Measurements from ENCODE around the gene PLCD3.

Gene PLCD3

GRCh38 chr17:45101883-45102811 lies 30.2 kb downstream of the PLCD3 start:
- H3K4me3 ChIP-seq (ENCODE audit: low read depth, low read length) = no peak overlapping the region
- no peaks in the 10 kb centered on the region for H3K9me3 ChIP-seq (ENCODE audit: control insufficient read depth, insufficient read depth, low read length)
- no peaks in the 10 kb centered on the region for H3K27me3 ChIP-seq (ENCODE audit: control insufficient read depth, insufficient read depth, low read length)
- peaks cover 76% of the 10 kb centered on the region for H3K36me3 ChIP-seq (ENCODE audit: control insufficient read depth, insufficient read depth, low read length)
- no peaks in the 10 kb centered on the region for H3K4me1 ChIP-seq (ENCODE audit: control insufficient read depth, insufficient read depth, low read length)
- H3K9ac ChIP-seq (ENCODE audit: low read depth, low read length) = no peak overlapping the region

- no peaks in the 10 kb centered on the region for H3K27me3 ChIP-seq (ENCODE audit: control insufficient read depth, insufficient read depth, low read length)
- no peak overlapping the region for H3K9ac ChIP-seq (ENCODE audit: low read depth, low read length)
- no peaks in the 10 kb centered on the region for H3K4me1 ChIP-seq (ENCODE audit: control insufficient read depth, insufficient read depth, low read length)
- peaks cover 76% of the 10 kb centered on the region for H3K36me3 ChIP-seq (ENCODE audit: control insufficient read depth, insufficient read depth, low read length)
- H3K9me3 ChIP-seq (ENCODE audit: control insufficient read depth, insufficient read depth, low read length) = no peaks in the 10 kb centered on the region
- H3K4me3 ChIP-seq (ENCODE audit: low read depth, low read length) = no peak overlapping the region
Observed at GRCh38 chr17:45101546-45101882, 30.8 kb downstream of the PLCD3 start.

GRCh38 chr17:45098869-45099616 lies 33.3 kb downstream of the PLCD3 start:
- Histone ChIP-seq H3K9me3 (ENCODE audit: control insufficient read depth, insufficient read depth, low read length) (no peaks in the 10 kb centered on the region), H3K4me3 (ENCODE audit: low read depth, low read length) (no peak overlapping the region), H3K9ac (ENCODE audit: low read depth, low read length) (no peak overlapping the region), H3K36me3 (ENCODE audit: control insufficient read depth, insufficient read depth, low read length) (peaks cover 56% of the 10 kb centered on the region), H3K27me3 (ENCODE audit: control insufficient read depth, insufficient read depth, low read length) (no peaks in the 10 kb centered on the region), H3K4me1 (ENCODE audit: control insufficient read depth, insufficient read depth, low read length) (no peaks in the 10 kb centered on the region)

- Histone ChIP-seq H3K4me3 (ENCODE audit: low read depth, low read length) (no peak overlapping the region), H3K9me3 (ENCODE audit: control insufficient read depth, insufficient read depth, low read length) (no peaks in the 10 kb centered on the region), H3K36me3 (ENCODE audit: control insufficient read depth, insufficient read depth, low read length) (peaks cover 56% of the 10 kb centered on the region), H3K9ac (ENCODE audit: low read depth, low read length) (no peak overlapping the region), H3K4me1 (ENCODE audit: control insufficient read depth, insufficient read depth, low read length) (no peaks in the 10 kb centered on the region), H3K27me3 (ENCODE audit: control insufficient read depth, insufficient read depth, low read length) (no peaks in the 10 kb centered on the region)
Observed at GRCh38 chr17:45098081-45098868, 34.0 kb downstream of the PLCD3 start.

GRCh38 chr17:45096926-45097325 lies 35.4 kb downstream of the PLCD3 start:
- no peaks in the 10 kb centered on the region for H3K4me1 ChIP-seq (ENCODE audit: control insufficient read depth, insufficient read depth, low read length)
- H3K9ac ChIP-seq (ENCODE audit: low read depth, low read length) = no peak overlapping the region
- H3K27me3 ChIP-seq (ENCODE audit: control insufficient read depth, insufficient read depth, low read length) = no peaks in the 10 kb centered on the region
- peaks cover 52% of the 10 kb centered on the region for H3K36me3 ChIP-seq (ENCODE audit: control insufficient read depth, insufficient read depth, low read length)
- no peaks in the 10 kb centered on the region for H3K9me3 ChIP-seq (ENCODE audit: control insufficient read depth, insufficient read depth, low read length)
- no peak overlapping the region for H3K4me3 ChIP-seq (ENCODE audit: low read depth, low read length)

- Histone ChIP-seq H3K4me3 (ENCODE audit: low read depth, low read length) (no peak overlapping the region), H3K9me3 (ENCODE audit: control insufficient read depth, insufficient read depth, low read length) (no peaks in the 10 kb centered on the region), H3K36me3 (ENCODE audit: control insufficient read depth, insufficient read depth, low read length) (peaks cover 53% of the 10 kb centered on the region), H3K9ac (ENCODE audit: low read depth, low read length) (no peak overlapping the region), H3K4me1 (ENCODE audit: control insufficient read depth, insufficient read depth, low read length) (no peaks in the 10 kb centered on the region), H3K27me3 (ENCODE audit: control insufficient read depth, insufficient read depth, low read length) (no peaks in the 10 kb centered on the region)
Observed at GRCh38 chr17:45096141-45096540, 36.2 kb downstream of the PLCD3 start.

GRCh38 chr17:45093444-45094110 lies 38.7 kb downstream of the PLCD3 start:
- H3K9me3 ChIP-seq (ENCODE audit: control insufficient read depth, insufficient read depth, low read length) = no peaks in the 10 kb centered on the region
- no peak overlapping the region for H3K9ac ChIP-seq (ENCODE audit: low read depth, low read length)
- H3K36me3 ChIP-seq (ENCODE audit: control insufficient read depth, insufficient read depth, low read length) = peaks cover 47% of the 10 kb centered on the region
- H3K4me1 ChIP-seq (ENCODE audit: control insufficient read depth, insufficient read depth, low read length) = peaks cover 9% of the 10 kb centered on the region
- H3K27me3 ChIP-seq (ENCODE audit: control insufficient read depth, insufficient read depth, low read length) = no peaks in the 10 kb centered on the region
- no peak overlapping the region for H3K4me3 ChIP-seq (ENCODE audit: low read depth, low read length)

GRCh38 chr17:45092911-45093430 lies 39.3 kb downstream of the PLCD3 start:
- Histone ChIP-seq H3K4me3 (ENCODE audit: low read depth, low read length) (no peak overlapping the region), H3K27me3 (ENCODE audit: control insufficient read depth, insufficient read depth, low read length) (no peaks in the 10 kb centered on the region), H3K36me3 (ENCODE audit: control insufficient read depth, insufficient read depth, low read length) (peaks cover 46% of the 10 kb centered on the region), H3K9ac (ENCODE audit: low read depth, low read length) (no peak overlapping the region), H3K9me3 (ENCODE audit: control insufficient read depth, insufficient read depth, low read length) (no peaks in the 10 kb centered on the region), H3K4me1 (ENCODE audit: control insufficient read depth, insufficient read depth, low read length) (peaks cover 9% of the 10 kb centered on the region)

GRCh38 chr17:45091778-45092425 lies 40.4 kb downstream of the PLCD3 start:
- no peak overlapping the region for H3K4me3 ChIP-seq (ENCODE audit: low read depth, low read length)
- no peak overlapping the region for H3K9ac ChIP-seq (ENCODE audit: low read depth, low read length)
- peaks cover 9% of the 10 kb centered on the region for H3K4me1 ChIP-seq (ENCODE audit: control insufficient read depth, insufficient read depth, low read length)
- H3K9me3 ChIP-seq (ENCODE audit: control insufficient read depth, insufficient read depth, low read length) = no peaks in the 10 kb centered on the region
- H3K36me3 ChIP-seq (ENCODE audit: control insufficient read depth, insufficient read depth, low read length) = peaks cover 42% of the 10 kb centered on the region
- no peaks in the 10 kb centered on the region for H3K27me3 ChIP-seq (ENCODE audit: control insufficient read depth, insufficient read depth, low read length)

- peaks cover 47% of the 10 kb centered on the region for H3K36me3 ChIP-seq (ENCODE audit: control insufficient read depth, insufficient read depth, low read length)
- H3K4me3 ChIP-seq (ENCODE audit: low read depth, low read length) = no peak overlapping the region
- no peaks in the 10 kb centered on the region for H3K9me3 ChIP-seq (ENCODE audit: control insufficient read depth, insufficient read depth, low read length)
- no peaks in the 10 kb centered on the region for H3K27me3 ChIP-seq (ENCODE audit: control insufficient read depth, insufficient read depth, low read length)
- H3K4me1 ChIP-seq (ENCODE audit: control insufficient read depth, insufficient read depth, low read length) = peaks cover 9% of the 10 kb centered on the region
- no peak overlapping the region for H3K9ac ChIP-seq (ENCODE audit: low read depth, low read length)
Observed at GRCh38 chr17:45090711-45091110, 41.6 kb downstream of the PLCD3 start.

Measured in iPS-15b (cell line).